ENCODE measurements around the gene TRIB2.

Gene TRIB2

GRCh38 chr2:12720278-12720620, 3.5 kb downstream of the TRIB2 start:
- TF ChIP-seq REST (IDR thresholded peaks at IDR 0.05; ENCODE audit: insufficient read depth in 1 of 2, low read depth in 2 of 2, low read length in 2 of 2) = no peak

- no peak for TF ChIP-seq REST (IDR thresholded peaks at IDR 0.05; ENCODE audit: insufficient read depth in 1 of 2, low read depth in 2 of 2, low read length in 2 of 2)
- no peak for TF ChIP-seq POLR2AphosphoS5 (IDR thresholded peaks at IDR 0.05; ENCODE audit: low read depth, low read length)
- no peak for TF ChIP-seq TAF1 (IDR thresholded peaks at IDR 0.05; ENCODE audit: borderline replicate concordance, insufficient read depth, low read length)
- TF ChIP-seq SIN3A (IDR thresholded peaks at IDR 0.05; ENCODE audit: borderline replicate concordance, insufficient read depth, low read length) = no peak
- TF ChIP-seq FOXP2 (optimal IDR thresholded peaks at IDR 0.05; ENCODE audit: borderline replicate concordance, extremely low read depth, extremely low read length, insufficient read depth) = no peak
Measured at GRCh38 chr2:12720754-12721378, 4.1 kb downstream of the TRIB2 start.

- no peak for TF ChIP-seq FOXP2 (optimal IDR thresholded peaks at IDR 0.05; ENCODE audit: borderline replicate concordance, extremely low read depth, extremely low read length, insufficient read depth)
- no peak for TF ChIP-seq SIN3A (IDR thresholded peaks at IDR 0.05; ENCODE audit: borderline replicate concordance, insufficient read depth, low read length)
- TF ChIP-seq TAF1 (IDR thresholded peaks at IDR 0.05; ENCODE audit: borderline replicate concordance, insufficient read depth, low read length) = no peak
- no peak for TF ChIP-seq REST (IDR thresholded peaks at IDR 0.05; ENCODE audit: insufficient read depth in 1 of 2, low read depth in 2 of 2, low read length in 2 of 2)
- TF ChIP-seq POLR2AphosphoS5 (IDR thresholded peaks at IDR 0.05; ENCODE audit: low read depth, low read length) = no peak
Measured at GRCh38 chr2:12721566-12722446, 5.1 kb downstream of the TRIB2 start.

- TF ChIP-seq POLR2AphosphoS5 (IDR thresholded peaks at IDR 0.05; ENCODE audit: low read depth, low read length) = no peak
- TF ChIP-seq TAF1 (IDR thresholded peaks at IDR 0.05; ENCODE audit: borderline replicate concordance, insufficient read depth, low read length) = no peak
- no peak for TF ChIP-seq FOXP2 (optimal IDR thresholded peaks at IDR 0.05; ENCODE audit: borderline replicate concordance, extremely low read depth, extremely low read length, insufficient read depth)
- no peak for TF ChIP-seq REST (IDR thresholded peaks at IDR 0.05; ENCODE audit: insufficient read depth in 1 of 2, low read depth in 2 of 2, low read length in 2 of 2)
- no peak for TF ChIP-seq SIN3A (IDR thresholded peaks at IDR 0.05; ENCODE audit: borderline replicate concordance, insufficient read depth, low read length)
Measured at GRCh38 chr2:12722447-12723316, 5.9 kb downstream of the TRIB2 start.
